ENCODE results near the gene HOXB8.

- no peak for TF ChIP-seq POLR2A (IDR thresholded peaks at IDR 0.05)
- peak; percentile 3 for TF ChIP-seq POLR2AphosphoS5 (IDR thresholded peaks at IDR 0.05)
These were observed 4.5 kb downstream of the HOXB8 start, which contains the start of gene HOXB7 for GRCh38 chr17:48610282-48611211.

All from prostate gland (tissue), 1 donor.